ENCODE measurements around the gene SERPINE3. TPM values are rescaled to one million over a fixed set of nuclear protein-coding genes. Genes with fewer than 3 reads are reported as not detected.

The SERPINE3 gene
- total RNA-seq, 1 experiment from 2014 or later: not detected

DNA sequence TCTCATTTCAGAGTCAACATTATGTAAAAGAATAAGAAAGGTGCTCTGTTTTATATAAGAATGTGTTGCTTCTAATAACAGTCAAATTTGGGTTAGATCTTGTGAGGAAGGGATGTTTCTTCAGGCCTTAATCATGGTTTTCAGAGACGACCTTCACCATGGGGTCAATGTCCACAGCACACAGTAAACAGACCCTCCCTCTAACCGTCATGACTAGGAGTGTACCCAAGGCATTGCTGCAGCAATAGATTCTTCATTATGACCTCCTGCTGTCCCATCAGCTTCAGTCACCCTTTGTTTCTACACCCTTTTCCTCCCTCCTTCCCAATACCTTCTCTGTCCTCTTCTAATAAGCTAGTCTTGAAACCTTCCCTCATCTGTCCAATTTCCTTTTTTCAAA lies 15.7 kb downstream of the SERPINE3 start:
- intact Hi-C loops (cut with micrococcal nuclease; ENCODE audit: unreplicated experiment): no loop called here
- no TSS peak for BruUV-seq (replicated peaks)
- ChIA-PET POLR2A (ENCODE audit: low non-redundant PET) (interaction anchor here (0.6 kb wide), 1 partner anchor 162 kb away, joined by 4 read pairs; no protein-coding TSS in a partner anchor), CTCF (no interaction called here)
- H3K27ac ChIP-seq (ENCODE audit: low read depth, low read length, poor library complexity, severe bottlenecking): no peak overlapping the region
- H3K4me1 ChIP-seq (ENCODE audit: insufficient read depth, low read length, poor library complexity, severe bottlenecking): no peaks in the 10 kb centered on the region
- H3K9me3 ChIP-seq (ENCODE audit: low read depth, low read length, poor library complexity, severe bottlenecking): no peaks in the 10 kb centered on the region
- no peaks in the 10 kb centered on the region for H3K27me3 ChIP-seq (replicated peaks; ENCODE audit: insufficient read depth, low read depth, low read length, poor library complexity)
- H3K36me3 ChIP-seq (ENCODE audit: insufficient read depth, low read length, poor library complexity, severe bottlenecking): no peaks in the 10 kb centered on the region
- no peak for DNase-seq (ENCODE audit: low spot score)
- H3K4me3 ChIP-seq (ENCODE audit: low read depth, low read length, poor library complexity, severe bottlenecking): no peak overlapping the region
- TF ChIP-seq, protein P1, sequence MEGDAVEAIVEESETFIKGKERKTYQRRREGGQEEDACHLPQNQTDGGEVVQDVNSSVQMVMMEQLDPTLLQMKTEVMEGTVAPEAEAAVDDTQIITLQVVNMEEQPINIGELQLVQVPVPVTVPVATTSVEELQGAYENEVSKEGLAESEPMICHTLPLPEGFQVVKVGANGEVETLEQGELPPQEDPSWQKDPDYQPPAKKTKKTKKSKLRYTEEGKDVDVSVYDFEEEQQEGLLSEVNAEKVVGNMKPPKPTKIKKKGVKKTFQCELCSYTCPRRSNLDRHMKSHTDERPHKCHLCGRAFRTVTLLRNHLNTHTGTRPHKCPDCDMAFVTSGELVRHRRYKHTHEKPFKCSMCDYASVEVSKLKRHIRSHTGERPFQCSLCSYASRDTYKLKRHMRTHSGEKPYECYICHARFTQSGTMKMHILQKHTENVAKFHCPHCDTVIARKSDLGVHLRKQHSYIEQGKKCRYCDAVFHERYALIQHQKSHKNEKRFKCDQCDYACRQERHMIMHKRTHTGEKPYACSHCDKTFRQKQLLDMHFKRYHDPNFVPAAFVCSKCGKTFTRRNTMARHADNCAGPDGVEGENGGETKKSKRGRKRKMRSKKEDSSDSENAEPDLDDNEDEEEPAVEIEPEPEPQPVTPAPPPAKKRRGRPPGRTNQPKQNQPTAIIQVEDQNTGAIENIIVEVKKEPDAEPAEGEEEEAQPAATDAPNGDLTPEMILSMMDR (conservative IDR thresholded peaks at IDR 0.05; ENCODE audit: low read depth, low read length): no peak
- no peak for TF ChIP-seq EZH2 (IDR thresholded peaks at IDR 0.05; ENCODE audit: borderline replicate concordance, low read depth, low read length, poor library complexity, severe bottlenecking)

DNA sequence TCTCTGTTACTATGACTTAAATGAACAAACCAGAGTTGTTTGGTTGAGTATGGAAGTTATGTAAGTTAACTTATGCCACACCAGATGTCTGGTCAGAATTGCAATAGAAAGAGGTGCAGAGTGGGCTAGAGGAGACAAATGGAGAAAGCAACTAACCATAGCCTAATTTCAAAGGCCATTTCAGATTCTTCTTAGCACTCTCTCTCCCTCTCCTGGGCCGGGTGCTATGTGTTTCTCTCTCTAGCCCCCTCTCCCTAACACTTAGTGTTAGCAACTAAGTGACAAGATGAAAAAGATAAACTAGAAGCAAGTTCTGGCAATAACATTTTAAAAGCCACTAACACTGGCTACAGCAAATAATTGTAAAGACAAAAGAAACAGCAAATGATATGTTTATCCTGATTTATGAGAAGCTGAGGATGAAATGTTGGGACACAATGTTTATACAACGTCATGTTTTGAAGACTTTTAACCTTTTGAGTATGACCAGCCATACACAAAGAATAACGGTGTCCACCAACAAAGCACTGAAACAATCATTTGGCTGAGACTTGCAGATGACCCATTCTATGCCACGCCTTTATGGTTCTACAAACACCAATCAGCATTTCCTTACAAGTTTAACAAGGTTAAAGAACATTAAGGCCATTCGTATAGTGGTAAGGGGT lies 18.6 kb downstream of the SERPINE3 start:
- Histone ChIP-seq H3K4me3 (ENCODE audit: low read depth, low read length, poor library complexity, severe bottlenecking) (no peak overlapping the region), H3K36me3 (ENCODE audit: insufficient read depth, low read length, poor library complexity, severe bottlenecking) (peaks cover 20% of the 10 kb centered on the region), H3K9me3 (ENCODE audit: low read depth, low read length, poor library complexity, severe bottlenecking) (no peaks in the 10 kb centered on the region), H3K27me3 (replicated peaks; ENCODE audit: insufficient read depth, low read depth, low read length, poor library complexity) (no peaks in the 10 kb centered on the region), H3K4me1 (ENCODE audit: insufficient read depth, low read length, poor library complexity, severe bottlenecking) (no peaks in the 10 kb centered on the region), H3K27ac (ENCODE audit: low read depth, low read length, poor library complexity, severe bottlenecking) (no peak overlapping the region)
- ChIA-PET POLR2A (ENCODE audit: low non-redundant PET) (interaction anchor here (0.6 kb wide), 1 partner anchor 566 kb away, joined by 6 read pairs; no protein-coding TSS in a partner anchor), CTCF (no interaction called here)
- DNase-seq (ENCODE audit: low spot score): no peak
- intact Hi-C loops (cut with micrococcal nuclease; ENCODE audit: unreplicated experiment): no loop called here
- BruUV-seq (replicated peaks): no TSS peak
- TF ChIP-seq EZH2 (IDR thresholded peaks at IDR 0.05; ENCODE audit: borderline replicate concordance, low read depth, low read length, poor library complexity, severe bottlenecking): no peak
- TF ChIP-seq, protein P1 (conservative IDR thresholded peaks at IDR 0.05; ENCODE audit: low read depth, low read length): no peak

DNA sequence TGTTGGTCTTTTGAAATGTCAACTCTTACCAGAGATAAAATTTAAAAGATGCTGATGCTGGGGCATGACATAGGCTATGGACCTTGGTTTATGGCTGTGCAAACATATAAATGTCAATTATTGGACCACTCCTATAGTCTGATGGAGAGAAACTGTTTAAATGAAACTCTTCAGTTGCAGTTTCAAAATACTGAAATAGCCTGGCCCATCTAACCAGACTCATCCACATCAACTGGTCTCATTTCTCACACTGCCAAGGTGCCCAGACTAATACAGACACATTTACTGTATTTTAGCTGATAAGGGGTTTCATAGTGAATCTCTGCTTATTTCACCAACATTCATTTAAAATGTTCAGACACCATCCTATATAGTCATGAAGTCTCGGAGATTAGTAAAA lies 19.9 kb downstream of the SERPINE3 start:
- no peak for TF ChIP-seq EZH2 (IDR thresholded peaks at IDR 0.05; ENCODE audit: borderline replicate concordance, low read depth, low read length, poor library complexity, severe bottlenecking)
- TF ChIP-seq, protein P1 (conservative IDR thresholded peaks at IDR 0.05; ENCODE audit: low read depth, low read length): no peak
- Histone ChIP-seq H3K36me3 (ENCODE audit: insufficient read depth, low read length, poor library complexity, severe bottlenecking) (peaks cover 33% of the 10 kb centered on the region), H3K27me3 (replicated peaks; ENCODE audit: insufficient read depth, low read depth, low read length, poor library complexity) (no peaks in the 10 kb centered on the region), H3K27ac (ENCODE audit: low read depth, low read length, poor library complexity, severe bottlenecking) (no peak overlapping the region), H3K4me3 (ENCODE audit: low read depth, low read length, poor library complexity, severe bottlenecking) (no peak overlapping the region), H3K4me1 (ENCODE audit: insufficient read depth, low read length, poor library complexity, severe bottlenecking) (no peaks in the 10 kb centered on the region), H3K9me3 (ENCODE audit: low read depth, low read length, poor library complexity, severe bottlenecking) (no peaks in the 10 kb centered on the region)
- ChIA-PET POLR2A (ENCODE audit: low non-redundant PET) (no interaction called here), CTCF (no interaction called here)
- intact Hi-C loops (cut with micrococcal nuclease; ENCODE audit: unreplicated experiment): no loop called here
- DNase-seq (ENCODE audit: low spot score): no peak
- BruUV-seq (replicated peaks): no TSS peak
